Central memory CD4-positive, alpha-beta T cell (primary cell): ENCODE data around the gene UBE2I.

Source experiments
- DNase-seq: peaks from one replicate; pipeline ENCODE4 v3.0.0; 2022

UBE2I gene

DNA sequence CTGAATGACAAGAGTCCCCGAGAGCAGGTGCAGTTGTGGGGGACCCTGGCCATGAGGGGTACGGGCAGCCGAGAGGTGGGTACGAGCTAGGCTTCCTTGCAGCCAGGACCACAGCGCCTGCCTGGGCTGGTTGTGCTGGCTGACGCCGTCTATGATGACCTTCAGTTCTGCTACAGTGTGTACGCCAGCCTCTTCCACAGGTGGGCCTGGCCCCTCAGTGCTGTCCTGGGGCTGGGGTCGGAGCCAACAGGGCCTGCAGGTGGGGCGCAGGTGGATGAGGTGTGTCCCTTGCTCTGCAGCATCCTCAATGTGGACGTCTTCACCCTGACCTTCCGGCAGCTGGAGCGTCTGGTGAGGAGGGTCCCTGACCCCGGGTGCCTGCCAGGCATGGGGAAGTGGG, 35.1 kb downstream of the UBE2I start:
- DNase-seq, result no peak

GRCh38 chr16:1345087-1345486, 35.7 kb downstream of the UBE2I start:
- DNase-seq, result no peak

DNA sequence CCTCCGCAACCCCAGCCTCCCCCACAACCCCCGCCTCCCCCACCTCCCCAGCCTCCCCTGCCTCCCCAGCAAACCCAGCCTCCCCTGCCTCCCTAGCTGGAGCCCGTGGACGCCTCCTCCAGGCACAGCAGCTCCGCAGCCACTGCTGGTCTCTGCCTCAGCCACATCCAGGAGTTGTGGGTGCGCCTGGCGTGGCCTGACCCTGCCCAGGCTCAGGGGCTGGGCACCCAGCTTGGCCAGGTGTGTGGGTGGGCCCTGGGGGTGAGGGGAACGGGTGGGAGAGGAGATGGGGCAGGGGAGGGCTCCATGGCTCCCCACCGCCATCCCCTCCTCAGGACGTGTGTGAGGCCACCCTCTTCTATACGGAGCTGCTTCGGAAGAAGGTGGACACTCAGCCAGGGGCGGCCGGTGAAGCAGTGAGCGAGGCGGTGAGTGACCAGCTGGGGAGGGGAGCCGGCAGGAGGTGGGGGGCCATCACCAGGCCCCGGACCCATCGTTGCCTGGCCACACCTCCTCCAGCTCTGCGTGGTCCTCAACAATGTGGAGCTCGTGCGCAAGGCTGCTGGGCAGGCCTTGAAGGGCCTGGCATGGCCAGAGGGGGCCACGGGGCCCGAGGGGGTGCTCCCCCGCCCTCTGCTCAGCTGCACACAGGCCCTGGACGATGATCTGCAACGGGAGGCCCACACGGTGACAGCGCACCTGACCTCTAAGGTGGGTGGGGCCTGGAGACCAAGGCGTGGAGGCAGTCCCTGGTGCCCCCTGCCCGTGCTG, 36.4 kb downstream of the UBE2I start:
- no peak for DNase-seq

DNA sequence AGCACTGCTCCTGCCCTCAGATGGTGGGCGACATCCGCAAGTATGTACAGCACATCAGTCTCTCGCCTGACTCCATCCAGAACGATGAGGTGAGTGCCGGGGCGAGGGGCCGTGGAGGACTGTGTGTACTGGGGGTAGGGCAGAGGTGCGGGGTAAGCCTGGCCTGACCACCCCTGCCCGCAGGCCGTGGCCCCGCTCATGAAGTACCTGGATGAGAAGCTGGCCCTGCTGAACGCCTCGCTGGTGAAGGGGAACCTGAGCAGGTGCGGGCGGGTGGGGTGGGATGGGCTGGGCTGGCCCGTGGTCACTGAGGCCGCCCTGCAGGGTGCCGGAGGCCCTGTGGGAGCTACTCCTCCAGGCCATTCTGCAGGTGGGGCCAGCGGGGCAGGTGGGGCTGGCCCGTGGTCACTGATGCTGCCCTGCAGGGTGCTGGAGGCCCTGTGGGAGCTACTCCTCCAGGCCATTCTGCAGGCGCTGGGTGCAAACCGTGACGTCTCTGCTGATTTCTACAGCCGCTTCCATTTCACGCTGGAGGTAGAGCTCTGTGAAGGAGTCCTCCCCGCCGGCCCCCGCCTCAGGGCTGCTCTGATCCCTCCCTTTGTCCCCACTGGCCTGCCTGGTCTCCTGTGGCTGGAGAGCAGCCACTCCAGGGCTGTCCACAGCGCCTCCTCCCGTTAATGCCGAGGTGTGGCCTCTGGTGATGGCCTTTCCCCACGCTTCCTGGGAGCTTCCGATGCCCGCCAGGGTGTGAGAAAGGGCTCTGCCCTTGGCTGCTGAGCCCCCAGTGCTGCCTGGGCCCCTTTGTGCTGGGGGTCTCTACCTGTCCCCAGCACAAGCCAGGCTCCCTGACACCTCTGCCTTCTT, 37.2 kb downstream of the UBE2I start:
- no peak for DNase-seq

DNA sequence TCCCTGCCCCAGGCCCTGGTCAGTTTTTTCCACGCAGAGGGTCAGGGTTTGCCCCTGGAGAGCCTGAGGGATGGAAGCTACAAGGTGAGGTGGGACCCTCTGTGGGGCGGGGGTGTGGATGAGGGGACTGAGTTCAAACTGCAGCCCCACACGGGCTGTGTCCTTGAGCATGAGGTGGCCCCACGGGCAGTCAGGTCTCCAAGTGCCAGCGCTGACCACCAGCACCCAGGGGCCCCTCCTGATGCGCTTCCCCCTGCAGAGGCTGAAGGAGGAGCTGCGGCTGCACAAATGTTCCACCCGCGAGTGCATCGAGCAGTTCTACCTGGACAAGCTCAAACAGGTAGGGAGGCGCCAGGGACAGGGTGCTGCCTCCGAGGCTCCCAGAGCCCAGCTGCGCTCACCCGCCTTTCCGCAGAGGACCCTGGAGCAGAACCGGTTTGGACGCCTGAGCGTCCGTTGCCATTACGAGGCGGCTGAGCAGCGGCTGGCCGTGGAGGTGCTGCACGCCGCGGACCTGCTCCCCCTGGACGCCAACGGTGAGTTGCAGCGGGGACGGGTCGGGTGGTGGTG, 37.9 kb downstream of the UBE2I start:
- no peak for DNase-seq

- DNase-seq, result no peak
Observed at GRCh38 chr16:1347962-1348361, 38.5 kb downstream of the UBE2I start.

DNA sequence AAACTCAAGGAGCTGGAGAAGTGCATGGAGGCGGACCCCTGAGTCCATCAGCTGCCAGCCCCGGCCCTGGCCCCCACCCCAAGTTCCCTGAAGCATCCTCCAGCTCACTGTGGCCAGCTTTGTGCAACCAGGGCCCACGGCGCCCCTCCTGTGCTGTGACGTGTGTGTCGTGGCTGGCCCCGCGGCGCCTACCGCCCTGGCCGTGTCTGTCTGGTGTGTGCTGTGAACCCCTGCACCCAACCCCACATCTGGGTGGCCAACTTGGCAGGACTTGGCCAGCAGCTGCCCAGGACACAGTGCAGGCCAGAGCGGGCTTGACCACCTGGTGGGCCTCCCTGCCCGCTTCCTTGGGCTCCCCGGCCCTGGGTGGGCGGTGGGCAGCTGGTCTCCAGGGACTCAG, 39.0 kb downstream of the UBE2I start:
- DNase-seq, result no peak

DNA sequence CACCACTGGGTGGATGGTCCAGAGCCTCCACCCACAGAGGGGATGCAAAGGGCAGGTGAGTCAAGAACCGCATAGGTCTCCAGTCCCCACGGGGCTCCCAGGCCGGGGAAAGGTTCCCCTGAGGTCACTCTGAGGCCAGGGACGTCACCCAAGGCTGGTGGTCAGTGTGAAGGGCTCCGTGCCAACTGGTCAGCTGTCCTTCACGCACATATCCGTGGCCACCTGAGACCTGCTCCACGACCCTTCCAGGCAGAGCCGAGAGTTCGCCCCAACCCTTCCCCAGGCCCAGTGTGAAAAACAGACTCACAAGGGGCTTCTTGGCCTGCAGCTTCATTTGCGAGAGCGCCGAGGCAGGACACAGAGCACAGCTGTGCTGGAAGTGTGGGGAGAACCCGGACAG, 39.5 kb downstream of the UBE2I start:
- no peak for DNase-seq

GRCh38 chr16:1349351-1349750, 39.9 kb downstream of the UBE2I start:
- DNase-seq, result no peak

GRCh38 chr16:1349951-1350350, 40.5 kb downstream of the UBE2I start:
- DNase-seq, result no peak

DNA sequence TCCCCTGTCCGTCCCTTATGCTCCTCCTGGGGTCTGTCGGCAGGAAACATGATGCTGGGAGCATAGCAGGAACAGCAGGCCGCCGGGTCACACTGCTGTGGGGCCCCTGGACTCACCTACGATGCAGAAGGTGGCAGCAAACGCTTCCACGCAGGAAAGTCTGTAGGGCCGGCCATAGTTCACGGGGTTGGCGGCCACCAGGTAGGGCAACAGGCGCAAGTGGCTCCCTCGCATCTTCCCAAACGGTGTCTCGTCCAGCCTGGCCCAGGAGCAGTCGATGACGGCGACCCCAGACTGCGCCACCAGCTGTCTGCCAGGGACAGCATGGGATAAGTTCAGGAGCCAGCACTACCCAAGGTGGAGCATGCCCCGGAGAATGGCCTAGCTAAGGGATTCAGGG, 41.3 kb downstream of the UBE2I start:
- no peak for DNase-seq

GRCh38 chr16:1351215-1351581, 41.8 kb downstream of the UBE2I start:
- DNase-seq, result no peak

DNA sequence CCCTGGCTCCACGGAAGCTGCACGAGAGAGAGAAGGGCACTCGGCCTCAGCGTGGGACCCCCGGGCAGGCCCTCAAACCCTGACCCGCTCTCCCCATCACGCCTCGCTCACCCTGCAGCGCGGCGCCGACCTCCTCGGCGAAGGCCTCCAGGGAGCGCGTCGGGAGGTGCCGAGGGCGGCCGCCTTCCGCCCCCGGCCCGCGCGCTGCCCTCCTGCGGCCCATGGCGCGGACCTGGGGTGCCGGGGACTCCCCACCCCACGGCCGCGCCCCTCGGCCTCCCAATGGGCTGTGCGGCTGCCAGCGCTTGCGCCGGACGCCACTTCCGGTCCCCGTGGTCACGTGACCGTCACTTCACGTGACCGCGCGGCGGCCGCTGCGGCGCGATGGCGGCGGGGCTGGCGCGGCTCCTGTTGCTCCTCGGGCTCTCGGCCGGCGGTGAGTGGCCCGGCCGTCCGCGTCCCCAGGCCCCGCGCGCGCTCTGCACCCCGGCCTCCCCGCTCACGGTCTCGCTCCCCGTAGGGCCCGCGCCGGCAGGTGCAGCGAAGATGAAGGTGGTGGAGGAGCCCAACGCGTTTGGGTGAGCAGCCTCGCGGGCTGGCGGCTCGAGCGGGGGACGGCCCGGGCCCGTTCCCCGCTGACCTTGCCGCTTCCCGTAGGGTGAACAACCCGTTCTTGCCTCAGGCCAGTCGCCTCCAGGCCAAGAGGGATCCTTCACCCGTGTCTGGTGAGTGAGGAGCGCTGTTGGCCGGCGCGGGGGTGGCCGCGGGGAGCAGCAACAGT, 42.3 kb downstream of the UBE2I start, which contains the start of the genes GNPTG and TSR3:
TSS of gene GNPTG (plus strand) at position 350 of the 781 bp plus-strand sequence. CDS start at position 385, 35 bp downstream.
TSS of gene TSR3 (minus strand) at position 297 of the 781 bp plus-strand sequence. CDS start at position 223, 74 bp downstream.
- peak; percentile 84 for DNase-seq

GRCh38 chr16:1354815-1355540, 45.5 kb downstream of the UBE2I start:
- no peak for DNase-seq

GRCh38 chr16:1355591-1355990, 46.2 kb downstream of the UBE2I start:
- no peak for DNase-seq

- DNase-seq, result no peak
Observed at GRCh38 chr16:1356061-1356900, 46.8 kb downstream of the UBE2I start.

DNA sequence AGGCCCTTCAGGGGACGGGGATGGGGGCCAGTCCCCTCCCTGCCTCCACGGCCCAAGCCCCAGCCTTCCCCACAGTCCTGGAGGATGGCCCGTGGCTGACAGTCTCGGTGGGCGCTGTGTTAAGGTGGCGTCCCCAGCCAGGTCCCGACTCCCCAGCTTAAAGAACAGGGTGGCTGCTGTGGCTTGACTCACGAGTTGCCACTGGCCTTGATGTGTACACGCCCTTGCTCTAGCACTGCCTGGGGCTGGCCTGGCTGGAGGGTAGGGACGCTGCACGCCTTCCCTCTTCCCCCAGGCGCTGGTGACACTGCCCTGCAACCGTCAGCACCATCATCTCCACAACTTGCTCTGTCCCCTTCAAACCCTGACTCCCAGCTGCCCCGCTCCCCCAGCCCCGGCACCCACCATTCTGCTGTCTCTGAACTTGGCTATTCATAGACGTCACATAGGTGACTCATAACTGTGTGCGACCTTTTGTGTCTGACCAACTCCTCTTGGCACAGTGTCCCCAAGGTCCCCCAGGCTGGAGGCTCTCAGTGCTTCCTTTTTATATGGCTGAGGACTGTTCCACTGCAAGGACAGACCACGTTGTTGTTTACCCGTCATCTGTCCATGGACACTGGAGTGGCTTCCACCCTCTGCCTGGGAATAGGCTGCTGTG, 48.6 kb downstream of the UBE2I start:
- DNase-seq, result no peak

GRCh38 chr16:1361685-1362360, 52.4 kb downstream of the UBE2I start:
- DNase-seq, result no peak

DNA sequence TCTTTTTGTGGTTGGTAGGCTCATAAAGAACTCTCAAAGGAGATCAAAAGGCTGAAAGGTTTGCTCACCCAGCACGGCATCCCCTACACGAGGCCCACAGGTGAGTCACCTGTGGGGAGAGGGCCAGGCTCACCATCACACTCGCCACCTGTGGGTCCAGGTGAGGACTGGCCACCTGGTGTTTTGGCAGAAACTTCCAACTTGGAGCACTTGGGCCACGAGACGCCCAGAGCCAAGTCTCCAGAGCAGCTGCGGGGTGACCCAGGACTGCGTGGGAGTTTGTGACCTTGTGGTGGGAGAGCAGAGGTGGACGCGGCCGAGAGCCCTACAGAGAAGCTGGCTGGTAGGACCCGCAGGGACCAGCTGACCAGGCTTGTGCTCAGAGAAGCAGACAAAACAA, 53.4 kb downstream of the UBE2I start:
- no peak for DNase-seq

DNA sequence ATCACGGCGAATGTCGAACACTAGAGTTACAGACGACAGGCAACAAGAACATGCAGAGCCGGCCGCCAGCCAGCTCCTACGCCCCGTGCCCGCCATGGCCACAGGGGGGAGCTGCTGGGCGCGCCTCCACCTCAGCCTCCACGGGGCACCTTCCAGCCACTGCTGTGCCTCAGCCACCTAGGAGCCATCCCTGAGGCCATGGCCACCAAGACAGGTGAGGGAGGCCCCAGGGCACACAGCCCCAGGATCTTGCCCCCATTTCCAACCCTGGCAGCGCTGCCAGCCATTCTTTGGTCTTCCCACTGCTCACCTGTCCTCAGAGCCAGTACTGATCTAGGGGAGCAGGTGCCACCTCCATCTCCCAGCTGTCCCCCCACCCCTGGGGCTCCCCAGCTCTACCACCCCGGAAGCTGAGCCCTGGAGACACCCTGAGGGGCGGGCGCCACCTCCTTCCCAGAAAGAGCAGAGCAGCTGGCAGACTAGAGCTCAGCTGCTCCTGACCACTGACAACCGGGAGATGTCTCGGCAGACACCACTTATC, 54.1 kb downstream of the UBE2I start:
- DNase-seq, result peak; percentile 61
